Natural killer cell (primary cell): ENCODE data around the gene SEC14L5. TPM values are rescaled to one million over a fixed set of nuclear protein-coding genes. Genes with fewer than 3 reads are reported as not detected.

ENCODE experiments used
- ATAC-seq, 3 donors: fragments of 150-1000 bp in 2 of 3; fragments of 200-7000 bp in 1 of 3; cut with Tn5 transposase; 1 replicate in 1 of 3; 2 replicates in 2 of 3; pipeline ENCODE4 v1.10.0; 2021; ENCODE audit warnings: mild to moderate bottlenecking in 2 of 3, moderate library complexity in 2 of 3
- DNase-seq, 2 donors: peaks; one replicate each; pipeline versions ENCODE4 v3.0.0 to v3.0.0-alpha.2; 2013 to 2021; ENCODE audit warnings: mixed read lengths in 1 of 2
- H3K27ac ChIP-seq: one replicate; pipeline ENCODE4 v1.5.1; 2013; ENCODE audit warnings: mild to moderate bottlenecking, low read length
- H3K27me3 ChIP-seq: one replicate; pipeline ENCODE4 v1.6.1; 2013; ENCODE audit warnings: low read length; ENCODE audit not compliant: control insufficient read depth, insufficient read depth
- H3K36me3 ChIP-seq: one replicate; pipeline ENCODE4 v1.6.1; 2013; ENCODE audit warnings: low read length; ENCODE audit not compliant: control insufficient read depth, insufficient read depth
- H3K4me1 ChIP-seq: one replicate; pipeline ENCODE4 v1.6.1; 2013; ENCODE audit warnings: low read length; ENCODE audit not compliant: control insufficient read depth, insufficient read depth
- H3K4me3 ChIP-seq: one replicate; pipeline ENCODE4 v1.5.1; 2013; ENCODE audit warnings: low read length
- H3K9me3 ChIP-seq: one replicate; pipeline ENCODE4 v1.6.1; 2013; ENCODE audit warnings: low read length; ENCODE audit not compliant: control insufficient read depth, insufficient read depth
- H3K27ac Mint-ChIP-seq, 2 donors: one replicate each; pipeline ENCODE4 v1.8.0; 2022; ENCODE audit warnings: mild to moderate bottlenecking in 2 of 2, mixed read lengths in 2 of 2, moderate library complexity in 1 of 2
- H3K27me3 Mint-ChIP-seq, 2 donors: one replicate each; pipeline ENCODE4 v1.8.0; 2022; ENCODE audit warnings: low read depth in 2 of 2, mixed read lengths in 2 of 2
- H3K36me3 Mint-ChIP-seq: one replicate; pipeline ENCODE4 v1.8.0; 2022; ENCODE audit warnings: mixed read lengths
- H3K4me1 Mint-ChIP-seq, 2 donors: one replicate each; pipeline ENCODE4 v1.8.0; 2022; ENCODE audit warnings: mixed read lengths in 2 of 2
- H3K4me3 Mint-ChIP-seq: one replicate; pipeline ENCODE4 v1.8.0; 2022; ENCODE audit warnings: mild to moderate bottlenecking, moderate library complexity, mixed read lengths
- H3K9me3 Mint-ChIP-seq, 2 donors: one replicate each; pipeline ENCODE4 v1.8.0; 2022; ENCODE audit warnings: mixed read lengths in 2 of 2
- CTCF ChIP-seq: fragments of 200-600 bp; IDR thresholded peaks from one replicate; pipeline ENCODE4 v1.8.0; 2022; ENCODE audit warnings: antibody characterized with exemption
- WGBS: methylation state at CpG from one replicate; pipeline ENCODE4 v1.1.7; 2013; ENCODE audit warnings: missing lambda C conversion rate; ENCODE audit not compliant: insufficient coverage; 5-methylcytosine and 5-hydroxymethylcytosine counted together
- intact Hi-C: fragments of 100-400 bp; cut with micrococcal nuclease; formaldehyde crosslinking; loops from one replicate; pipeline ENCODE4 v1.14.2; 2022
- total RNA-seq, 4 donors: library from RNA; stranded (reverse); fragments of 120-200 nt in 1 of 4; gene quantifications; one replicate each; pipeline versions ENCODE4 v1.2.3 to v1.2.4, GENCODE V29; 2013 to 2022

Gene SEC14L5
- total RNA-seq, 3 donors from 2014 or later (not counting 1 experiment from before 2014, with no cell fraction given) = 0.27 to 1.1 (median 0.93) TPM

- Histone ChIP-seq H3K9me3 (no peaks in the 10 kb centered on the region), H3K4me3 (no peak overlapping the region), H3K36me3 (no peaks in the 10 kb centered on the region), H3K27ac (no peak overlapping the region), H3K27me3 (no peaks in the 10 kb centered on the region), H3K4me1 (no peaks in the 10 kb centered on the region)
- no peak for DNase-seq
- H3K27me3 Mint-ChIP-seq = peaks cover 7 to 10% of the 10 kb centered on the region in 2 donors
- WGBS = 48% methylated on average over 8 of the region's 8 CpGs
- no peak overlapping the region for H3K4me3 Mint-ChIP-seq
- no peaks in the 10 kb centered on the region for H3K4me1 Mint-ChIP-seq
- intact Hi-C loops = no loop called here
- no peaks in the 10 kb centered on the region for H3K9me3 Mint-ChIP-seq
- TF ChIP-seq CTCF = no peak
- ATAC-seq = no peak
- H3K36me3 Mint-ChIP-seq = no peaks in the 10 kb centered on the region
- no peak overlapping the region for H3K27ac Mint-ChIP-seq
Observed at GRCh38 chr16:4972938-4973587, 14.9 kb downstream of the SEC14L5 start.

GRCh38 chr16:4976079-4976478, 17.9 kb downstream of the SEC14L5 start:
- DNase-seq = no peak
- Mint-ChIP-seq H3K36me3 (no peaks in the 10 kb centered on the region), H3K4me3 (no peak overlapping the region), H3K27ac (no peak overlapping the region), H3K4me1 (no peaks in the 10 kb centered on the region), H3K9me3 (no peaks in the 10 kb centered on the region), H3K27me3 (peaks cover 7 to 10% of the 10 kb centered on the region in 2 donors)
- Histone ChIP-seq H3K9me3 (no peaks in the 10 kb centered on the region), H3K27ac (no peak overlapping the region), H3K4me3 (no peak overlapping the region), H3K36me3 (no peaks in the 10 kb centered on the region), H3K27me3 (no peaks in the 10 kb centered on the region), H3K4me1 (no peaks in the 10 kb centered on the region)
- WGBS = 55% methylated on average over 2 of the region's 2 CpGs
- no peak for TF ChIP-seq CTCF
- ATAC-seq = no peak
- intact Hi-C loops = no loop called here

- Histone ChIP-seq H3K4me3 (no peak overlapping the region), H3K36me3 (no peaks in the 10 kb centered on the region), H3K27ac (no peak overlapping the region), H3K9me3 (no peaks in the 10 kb centered on the region), H3K4me1 (no peaks in the 10 kb centered on the region), H3K27me3 (no peaks in the 10 kb centered on the region)
- no peak for TF ChIP-seq CTCF
- DNase-seq (no peak), ATAC-seq (no peak)
- WGBS = 90% methylated on average over 5 of the region's 5 CpGs
- H3K4me3 Mint-ChIP-seq = no peak overlapping the region
- intact Hi-C loops = no loop called here
- no peaks in the 10 kb centered on the region for H3K9me3 Mint-ChIP-seq
- H3K4me1 Mint-ChIP-seq = no peaks in the 10 kb centered on the region
- H3K36me3 Mint-ChIP-seq = no peaks in the 10 kb centered on the region
- H3K27me3 Mint-ChIP-seq = peaks cover 7 to 10% of the 10 kb centered on the region in 2 donors
- no peak overlapping the region for H3K27ac Mint-ChIP-seq
Observed at GRCh38 chr16:4976611-4977145, 18.5 kb downstream of the SEC14L5 start.

- no peak overlapping the region for H3K4me3 Mint-ChIP-seq
- H3K4me3 ChIP-seq = no peak overlapping the region
- H3K27ac Mint-ChIP-seq = no peak overlapping the region
- H3K36me3 ChIP-seq = no peaks in the 10 kb centered on the region
- H3K27ac ChIP-seq = no peak overlapping the region
- no peaks in the 10 kb centered on the region for H3K27me3 ChIP-seq
- no peaks in the 10 kb centered on the region for H3K4me1 Mint-ChIP-seq
- H3K36me3 Mint-ChIP-seq = no peaks in the 10 kb centered on the region
- 92% methylated on average over 7 of the region's 7 CpGs for WGBS
- no peak for TF ChIP-seq CTCF
- no peak for ATAC-seq
- peaks cover 5 to 7% of the 10 kb centered on the region in 2 donors for H3K27me3 Mint-ChIP-seq
- no peak for DNase-seq
- H3K4me1 ChIP-seq = no peaks in the 10 kb centered on the region
- no peaks in the 10 kb centered on the region for H3K9me3 Mint-ChIP-seq
- intact Hi-C loops = no loop called here
- H3K9me3 ChIP-seq = no peaks in the 10 kb centered on the region
Observed at GRCh38 chr16:4979164-4979563, 21.0 kb downstream of the SEC14L5 start.
